Prostate gland (tissue), 2 donors: ENCODE data around the gene KRT13.

ENCODE experiments used
- CTCF ChIP-seq, 4 experiments: fragments of 200-600 bp in 2 of 4; fragments of 450-650 bp in 2 of 4; sonication (generic) in 2 of 4; IDR thresholded peaks; 1 replicate in 3 of 4; 2 replicates in 1 of 4; pipeline ENCODE4 v1.5.1; 2016 to 2019; ENCODE audit warnings: antibody characterized with exemption in 4 of 4, mild to moderate bottlenecking in 2 of 4, moderate library complexity in 2 of 4
- POLR2A ChIP-seq: fragments of 450-650 bp; IDR thresholded peaks from one replicate; pipeline ENCODE4 v1.6.1; 2016; ENCODE audit warnings: antibody characterized with exemption, mild to moderate bottlenecking
- POLR2AphosphoS5 ChIP-seq: sonication (generic); formaldehyde crosslinking; IDR thresholded peaks from one replicate; pipeline ENCODE4 v1.6.1; 2017; ENCODE audit warnings: antibody characterized with exemption

GRCh38 chr17:41516830-41517283, 11.4 kb upstream of the KRT13 start:
- TF ChIP-seq POLR2A (peak; percentile 34), CTCF (IDR thresholded peaks at IDR 0.05) (no peak), POLR2AphosphoS5 (no peak)
